C4-2B (cell line): ENCODE data around the gene YEATS2.

Experiments used
- ZFX ChIP-seq: fragments of 450-650 bp; IDR thresholded peaks from 2 replicates; pipeline ENCODE4 v1.6.1; 2017
- TF ChIP-seq, protein P1 (sequence below): fragments of 450-650 bp; conservative IDR thresholded peaks from 2 replicates; pipeline ENCODE4 v1.5.1; 2017; ENCODE audit warnings: mild to moderate bottlenecking

DNA sequence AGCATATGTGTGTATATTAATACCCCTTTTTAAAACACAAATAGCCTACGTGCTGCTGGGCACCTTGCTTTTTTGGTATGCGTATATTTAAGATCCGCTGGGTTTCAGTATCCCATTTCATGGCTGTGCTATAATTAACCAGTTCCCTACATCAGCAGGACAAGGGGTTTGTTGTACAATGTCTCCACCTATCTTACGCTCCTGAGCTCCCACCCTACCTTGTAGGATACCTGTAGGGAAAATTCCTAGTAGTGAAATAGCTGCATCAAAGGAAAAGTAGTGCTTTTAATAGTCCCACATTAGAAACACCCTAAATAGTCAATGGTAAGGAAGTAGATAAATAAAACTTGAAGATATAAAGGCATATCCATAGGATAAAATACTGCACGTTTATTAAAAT, 126.4 kb downstream of the YEATS2 start:
- TF ChIP-seq, protein P1, sequence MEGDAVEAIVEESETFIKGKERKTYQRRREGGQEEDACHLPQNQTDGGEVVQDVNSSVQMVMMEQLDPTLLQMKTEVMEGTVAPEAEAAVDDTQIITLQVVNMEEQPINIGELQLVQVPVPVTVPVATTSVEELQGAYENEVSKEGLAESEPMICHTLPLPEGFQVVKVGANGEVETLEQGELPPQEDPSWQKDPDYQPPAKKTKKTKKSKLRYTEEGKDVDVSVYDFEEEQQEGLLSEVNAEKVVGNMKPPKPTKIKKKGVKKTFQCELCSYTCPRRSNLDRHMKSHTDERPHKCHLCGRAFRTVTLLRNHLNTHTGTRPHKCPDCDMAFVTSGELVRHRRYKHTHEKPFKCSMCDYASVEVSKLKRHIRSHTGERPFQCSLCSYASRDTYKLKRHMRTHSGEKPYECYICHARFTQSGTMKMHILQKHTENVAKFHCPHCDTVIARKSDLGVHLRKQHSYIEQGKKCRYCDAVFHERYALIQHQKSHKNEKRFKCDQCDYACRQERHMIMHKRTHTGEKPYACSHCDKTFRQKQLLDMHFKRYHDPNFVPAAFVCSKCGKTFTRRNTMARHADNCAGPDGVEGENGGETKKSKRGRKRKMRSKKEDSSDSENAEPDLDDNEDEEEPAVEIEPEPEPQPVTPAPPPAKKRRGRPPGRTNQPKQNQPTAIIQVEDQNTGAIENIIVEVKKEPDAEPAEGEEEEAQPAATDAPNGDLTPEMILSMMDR = no peak
- TF ChIP-seq ZFX = no peak
